ENCODE data around the gene SLC6A19. TPM values are rescaled to one million over a fixed set of nuclear protein-coding genes. Genes with fewer than 3 reads are reported as not detected.
"Not testable (repeated sequence)": the region's sequence is repeated elsewhere in the genome, so short reads cannot be mapped to it uniquely, and the experiment has no call there.

The SLC6A19 gene
- total and polyA plus RNA-seq, 4 donors, result 0.06 TPM; not detected in 3

- 19 to 24% methylated on average over 14 of the region's 14 CpGs for WGBS, 2 donors
- Histone ChIP-seq H3K4me1 (ENCODE audit: control insufficient read depth in 5 of 5, insufficient read depth in 5 of 5, low read length in 5 of 5) (no peaks in the 10 kb centered on the region), H3K9ac (ENCODE audit: insufficient read depth in 1 of 2, low read length in 2 of 2) (no peak overlapping the region), H3K9me3 (ENCODE audit: control insufficient read depth in 4 of 4, insufficient read depth in 3 of 4, low read length in 3 of 4) (peaks cover 0 to 2% (median 0%) of the 10 kb centered on the region in 4 donors), H3K27me3 (ENCODE audit: control insufficient read depth in 3 of 3, insufficient read depth in 3 of 3, low read length in 2 of 3) (peaks cover 0 to 6% (median 0%) of the 10 kb centered on the region in 3 donors), H3K4me3 (no peak overlapping the region), H3K36me3 (ENCODE audit: control insufficient read depth in 4 of 4, insufficient read depth in 4 of 4, low read length in 4 of 4) (no peaks in the 10 kb centered on the region), H3K27ac (ENCODE audit: low read depth in 1 of 2, low read length in 1 of 2) (no peak overlapping the region)
- DNase-seq, result peak; percentile 23 to 60 (median 57)
- TF ChIP-seq, protein P1, sequence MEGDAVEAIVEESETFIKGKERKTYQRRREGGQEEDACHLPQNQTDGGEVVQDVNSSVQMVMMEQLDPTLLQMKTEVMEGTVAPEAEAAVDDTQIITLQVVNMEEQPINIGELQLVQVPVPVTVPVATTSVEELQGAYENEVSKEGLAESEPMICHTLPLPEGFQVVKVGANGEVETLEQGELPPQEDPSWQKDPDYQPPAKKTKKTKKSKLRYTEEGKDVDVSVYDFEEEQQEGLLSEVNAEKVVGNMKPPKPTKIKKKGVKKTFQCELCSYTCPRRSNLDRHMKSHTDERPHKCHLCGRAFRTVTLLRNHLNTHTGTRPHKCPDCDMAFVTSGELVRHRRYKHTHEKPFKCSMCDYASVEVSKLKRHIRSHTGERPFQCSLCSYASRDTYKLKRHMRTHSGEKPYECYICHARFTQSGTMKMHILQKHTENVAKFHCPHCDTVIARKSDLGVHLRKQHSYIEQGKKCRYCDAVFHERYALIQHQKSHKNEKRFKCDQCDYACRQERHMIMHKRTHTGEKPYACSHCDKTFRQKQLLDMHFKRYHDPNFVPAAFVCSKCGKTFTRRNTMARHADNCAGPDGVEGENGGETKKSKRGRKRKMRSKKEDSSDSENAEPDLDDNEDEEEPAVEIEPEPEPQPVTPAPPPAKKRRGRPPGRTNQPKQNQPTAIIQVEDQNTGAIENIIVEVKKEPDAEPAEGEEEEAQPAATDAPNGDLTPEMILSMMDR (IDR thresholded peaks at IDR 0.05; ENCODE audit: control extremely low read depth, extremely low read depth), result no peak
- no peak for ATAC-seq (ENCODE audit: insufficient read depth, low FRiP score)
Observed at GRCh38 chr5:1227667-1228066, 26.3 kb downstream of the SLC6A19 start.

DNA sequence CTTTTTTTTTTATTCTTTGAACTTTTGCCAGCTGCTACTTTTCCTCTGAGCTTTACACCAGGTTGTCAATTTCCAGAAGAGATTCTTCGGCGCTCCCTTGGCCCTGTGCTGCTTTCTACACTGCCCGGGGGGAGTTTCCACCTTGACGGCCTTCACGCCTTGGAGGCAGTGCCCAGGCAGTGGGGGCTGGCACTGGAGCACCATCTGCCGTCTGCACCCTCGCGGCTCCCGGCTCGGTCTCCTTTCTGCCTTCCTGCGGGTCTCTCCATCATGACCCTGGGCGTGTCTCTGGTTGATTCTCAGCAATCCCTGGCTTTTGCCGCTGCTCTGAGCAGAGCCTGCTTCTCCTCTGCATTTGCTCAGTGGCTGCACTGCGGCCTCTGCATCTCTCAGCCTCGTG, 26.7 kb downstream of the SLC6A19 start:
- WGBS, 2 donors, result 64 to 68% methylated on average over 15 of the region's 15 CpGs
- no peak for ATAC-seq (ENCODE audit: insufficient read depth, low FRiP score)
- Histone ChIP-seq H3K27me3 (ENCODE audit: control insufficient read depth in 3 of 3, insufficient read depth in 3 of 3, low read length in 2 of 3) (peaks cover 0 to 6% (median 0%) of the 10 kb centered on the region in 3 donors), H3K36me3 (ENCODE audit: control insufficient read depth in 4 of 4, insufficient read depth in 4 of 4, low read length in 4 of 4) (no peaks in the 10 kb centered on the region), H3K4me1 (ENCODE audit: control insufficient read depth in 5 of 5, insufficient read depth in 5 of 5, low read length in 5 of 5) (no peaks in the 10 kb centered on the region), H3K27ac (ENCODE audit: low read depth in 1 of 2, low read length in 1 of 2) (no peak overlapping the region), H3K9me3 (ENCODE audit: control insufficient read depth in 4 of 4, insufficient read depth in 3 of 4, low read length in 3 of 4) (peaks cover 0 to 2% (median 0%) of the 10 kb centered on the region in 4 donors), H3K4me3 (no peak overlapping the region), H3K9ac (ENCODE audit: insufficient read depth in 1 of 2, low read length in 2 of 2) (no peak overlapping the region)
- TF ChIP-seq, protein P1 (IDR thresholded peaks at IDR 0.05; ENCODE audit: control extremely low read depth, extremely low read depth), result no peak
- DNase-seq, result no peak

DNA sequence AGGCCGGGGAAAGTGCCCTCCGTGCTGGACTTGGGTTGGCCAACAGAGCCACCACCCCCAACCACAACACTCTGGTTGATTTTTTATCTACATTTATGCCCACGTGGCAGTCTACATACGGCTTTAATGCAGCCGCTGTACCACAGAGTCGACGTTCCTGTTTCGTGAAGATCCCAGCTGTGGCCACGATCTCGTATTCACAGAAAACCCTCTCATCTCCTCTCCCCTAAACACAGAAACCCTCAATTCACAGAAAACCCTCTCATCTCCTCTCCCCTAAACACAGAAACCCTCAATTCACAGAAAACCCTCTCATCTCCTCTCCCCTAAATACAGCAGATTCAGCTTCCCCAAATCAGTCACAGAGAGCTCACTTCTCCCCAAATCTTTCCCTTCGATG, 27.6 kb downstream of the SLC6A19 start:
- not testable (repeated sequence) for DNase-seq; H3K27me3 ChIP-seq (ENCODE audit: control insufficient read depth in 3 of 3, insufficient read depth in 3 of 3, low read length in 2 of 3); ATAC-seq (ENCODE audit: insufficient read depth, low FRiP score)

DNA sequence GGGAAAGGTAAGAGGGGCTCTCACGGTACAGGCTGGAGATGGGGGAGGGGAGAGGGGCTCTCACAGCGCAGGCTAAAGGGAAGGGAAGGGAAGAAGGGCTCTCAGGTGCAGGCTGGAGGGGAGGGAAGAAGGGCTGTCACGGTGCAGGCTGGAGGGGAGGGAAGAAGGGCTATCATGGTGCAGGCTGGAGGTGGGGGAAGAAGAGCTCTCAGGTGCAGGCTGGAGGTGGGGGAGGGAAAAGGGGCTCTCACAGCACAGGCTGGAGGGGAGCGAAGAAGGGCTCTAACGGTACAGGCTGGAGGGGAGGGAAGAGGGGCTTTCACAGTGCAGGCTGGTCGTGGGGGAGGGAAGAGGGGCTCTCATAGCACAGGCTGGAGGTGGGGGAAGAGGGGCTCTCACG, 28.4 kb downstream of the SLC6A19 start:
- no peak overlapping the region for H3K27ac ChIP-seq (ENCODE audit: low read depth in 1 of 2, low read length in 1 of 2)
- WGBS, 2 donors, result 35 to 38% methylated on average over 5 to 7 of the region's 7 CpGs
- no peaks in the 10 kb centered on the region for H3K36me3 ChIP-seq (ENCODE audit: control insufficient read depth in 4 of 4, insufficient read depth in 4 of 4, low read length in 4 of 4)
- ATAC-seq (ENCODE audit: insufficient read depth, low FRiP score), result no peak
- peaks cover 0 to 4% (median 0%) of the 10 kb centered on the region in 4 donors for H3K9me3 ChIP-seq (ENCODE audit: control insufficient read depth in 4 of 4, insufficient read depth in 3 of 4, low read length in 3 of 4)
- H3K27me3 ChIP-seq (ENCODE audit: control insufficient read depth in 3 of 3, insufficient read depth in 3 of 3, low read length in 2 of 3), result peaks cover 0 to 6% (median 0%) of the 10 kb centered on the region in 3 donors
- TF ChIP-seq, protein P1 (IDR thresholded peaks at IDR 0.05; ENCODE audit: control extremely low read depth, extremely low read depth), result no peak
- DNase-seq, result peak in 2 of 3 donors; percentile 10 to 46
- H3K9ac ChIP-seq (ENCODE audit: insufficient read depth in 1 of 2, low read length in 2 of 2), result no peak overlapping the region
- no peak overlapping the region for H3K4me3 ChIP-seq
- no peaks in the 10 kb centered on the region for H3K4me1 ChIP-seq (ENCODE audit: control insufficient read depth in 5 of 5, insufficient read depth in 5 of 5, low read length in 5 of 5)

More for the DNA sequence above, 27.6 kb downstream of the SLC6A19 start:
- not testable (repeated sequence) for H3K27ac ChIP-seq (ENCODE audit: low read depth in 1 of 2, low read length in 1 of 2); H3K9me3 ChIP-seq (ENCODE audit: control insufficient read depth in 4 of 4, insufficient read depth in 3 of 4, low read length in 3 of 4); H3K36me3 ChIP-seq (ENCODE audit: control insufficient read depth in 4 of 4, insufficient read depth in 4 of 4, low read length in 4 of 4); H3K9ac ChIP-seq (ENCODE audit: insufficient read depth in 1 of 2, low read length in 2 of 2); H3K4me3 ChIP-seq; H3K4me1 ChIP-seq (ENCODE audit: control insufficient read depth in 5 of 5, insufficient read depth in 5 of 5, low read length in 5 of 5)
- WGBS, 2 donors, result 81 to 85% methylated on average over 11 of the region's 11 CpGs

All from lung (tissue), 12 donors.